HL-60 (cell line): ENCODE results near the gene SPAG4.

Source experiments
- POLR2AphosphoS5 ChIP-seq: IDR thresholded peaks from 2 replicates; pipeline ENCODE4 v1.6.1; 2012; ENCODE audit warnings: low read depth
- TF ChIP-seq, protein P1 (sequence below): IDR thresholded peaks from one replicate; pipeline ENCODE4 v1.5.1; 2011; ENCODE audit warnings: low read length, control low read depth, inconsistent platforms; ENCODE audit not compliant: insufficient read depth

DNA sequence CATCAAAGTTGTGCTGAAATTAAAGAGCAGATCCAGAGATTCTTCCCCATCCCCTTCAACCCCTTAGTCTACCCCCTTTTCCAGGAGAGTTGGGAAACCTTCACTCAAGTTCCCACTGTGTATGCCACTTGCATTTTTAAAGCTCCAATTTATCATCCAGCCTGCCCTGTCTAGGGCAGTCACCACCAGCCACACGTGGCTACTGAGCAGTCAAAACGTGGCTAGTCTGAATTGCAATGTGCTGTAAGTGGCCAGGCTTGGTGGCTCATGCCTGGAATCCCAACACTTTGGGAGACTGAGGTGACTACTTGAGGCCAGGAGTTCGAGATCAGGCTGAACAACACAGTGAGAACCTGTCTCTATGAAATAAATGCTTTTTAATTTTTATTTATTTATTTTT, 38.8 kb upstream of the SPAG4 start:
- TF ChIP-seq, protein P1, sequence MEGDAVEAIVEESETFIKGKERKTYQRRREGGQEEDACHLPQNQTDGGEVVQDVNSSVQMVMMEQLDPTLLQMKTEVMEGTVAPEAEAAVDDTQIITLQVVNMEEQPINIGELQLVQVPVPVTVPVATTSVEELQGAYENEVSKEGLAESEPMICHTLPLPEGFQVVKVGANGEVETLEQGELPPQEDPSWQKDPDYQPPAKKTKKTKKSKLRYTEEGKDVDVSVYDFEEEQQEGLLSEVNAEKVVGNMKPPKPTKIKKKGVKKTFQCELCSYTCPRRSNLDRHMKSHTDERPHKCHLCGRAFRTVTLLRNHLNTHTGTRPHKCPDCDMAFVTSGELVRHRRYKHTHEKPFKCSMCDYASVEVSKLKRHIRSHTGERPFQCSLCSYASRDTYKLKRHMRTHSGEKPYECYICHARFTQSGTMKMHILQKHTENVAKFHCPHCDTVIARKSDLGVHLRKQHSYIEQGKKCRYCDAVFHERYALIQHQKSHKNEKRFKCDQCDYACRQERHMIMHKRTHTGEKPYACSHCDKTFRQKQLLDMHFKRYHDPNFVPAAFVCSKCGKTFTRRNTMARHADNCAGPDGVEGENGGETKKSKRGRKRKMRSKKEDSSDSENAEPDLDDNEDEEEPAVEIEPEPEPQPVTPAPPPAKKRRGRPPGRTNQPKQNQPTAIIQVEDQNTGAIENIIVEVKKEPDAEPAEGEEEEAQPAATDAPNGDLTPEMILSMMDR, result no peak
- no peak for TF ChIP-seq POLR2AphosphoS5
